GM19395 (cell line): ENCODE data around the gene CYTL1.

Experiments used
- ATAC-seq: cut with Tn5 transposase; IDR thresholded peaks from one replicate; pipeline ENCODE4 v1.9.1; 2021; ENCODE audit warnings: mild to moderate bottlenecking, moderate library complexity; ENCODE audit not compliant: unreplicated experiment

The CYTL1 gene

DNA sequence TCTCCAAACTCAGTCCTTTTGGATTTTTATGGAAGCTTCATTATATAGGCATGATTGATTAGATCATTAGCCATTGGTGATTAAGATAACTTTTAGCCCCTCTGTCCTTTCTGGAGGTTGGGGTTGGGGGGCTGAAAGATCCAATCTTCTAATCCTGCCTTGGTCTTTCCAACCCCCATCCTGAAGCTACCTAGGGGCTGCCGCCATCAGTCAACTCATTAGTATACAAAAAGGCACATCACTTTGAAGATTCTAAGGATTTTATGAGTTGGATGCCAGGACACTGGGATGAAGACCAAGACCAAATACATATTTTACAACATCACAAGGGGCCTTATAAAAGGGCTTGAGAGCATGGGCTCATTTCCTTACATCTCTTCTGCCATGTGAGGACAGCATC, 47.5 kb downstream of the CYTL1 start:
- ATAC-seq = no peak

DNA sequence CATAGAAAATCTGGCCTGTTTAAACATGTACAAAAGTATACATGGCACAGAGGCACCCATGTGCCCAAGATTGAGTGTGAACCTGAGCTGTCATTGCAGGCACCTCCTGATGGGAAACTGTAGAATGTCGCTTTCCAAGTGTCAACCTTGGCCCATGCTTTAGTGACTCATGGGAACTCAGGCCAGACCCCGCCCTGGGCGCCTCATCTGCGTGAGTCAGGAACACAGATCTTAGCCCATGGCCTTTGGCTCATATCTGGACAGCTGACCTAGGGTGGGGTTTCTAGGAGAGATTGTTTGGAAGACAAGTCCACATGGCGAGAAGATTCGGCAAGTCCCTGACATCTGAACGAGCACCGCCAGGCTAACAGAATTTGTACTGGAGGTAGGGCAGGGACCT, 50.0 kb downstream of the CYTL1 start:
- no peak for ATAC-seq

DNA sequence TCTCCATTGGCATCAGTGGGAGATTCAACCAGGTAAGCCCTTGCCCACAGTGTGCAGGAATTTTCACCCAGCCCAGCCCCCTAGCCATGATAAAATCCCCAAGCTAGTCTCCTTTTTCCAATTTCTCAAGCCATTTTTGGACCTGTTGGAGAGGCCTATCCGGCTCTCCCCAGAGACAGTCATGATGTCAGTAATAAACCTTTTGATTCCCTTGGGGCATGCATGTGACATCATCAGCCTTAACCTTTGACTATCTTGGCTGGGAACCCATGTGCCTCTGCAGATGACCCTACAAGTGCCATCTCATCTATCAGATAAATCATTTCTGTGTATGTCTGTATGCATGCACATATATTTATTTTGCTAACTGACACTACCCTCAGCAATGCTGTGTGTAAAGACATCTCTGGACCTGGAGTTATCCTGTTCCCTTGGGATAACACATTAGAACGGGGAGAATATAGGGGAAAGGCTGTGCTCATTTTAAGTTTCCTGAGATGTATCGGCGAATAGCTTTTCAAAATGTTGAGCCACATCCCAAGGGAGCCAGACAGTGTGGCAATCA, 51.0 kb downstream of the CYTL1 start:
- ATAC-seq = no peak
